Adrenal gland (tissue), 12 donors: ENCODE results near the gene FIS1. TPM values are rescaled to one million over a fixed set of nuclear protein-coding genes. Genes with fewer than 3 reads are reported as not detected.

Experiments used
- DNase-seq, 7 donors: peaks; one replicate each; pipeline ENCODE4 v3.0.0-alpha.2; 2019 to 2020
- H3K27ac ChIP-seq, 5 donors: fragments of 200-600 bp; sonication (generic) in 4 of 5; 1 replicate in 3 of 5; 2 replicates in 2 of 5; pipeline versions ENCODE4 v1.5.1 to v1.8.0; 2016 to 2020; ENCODE audit warnings: mild to moderate bottlenecking in 1 of 5
- H3K27me3 ChIP-seq: fragments of 200-600 bp; 2 replicates; pipeline ENCODE4 v1.8.0; 2021
- H3K36me3 ChIP-seq, 2 donors: fragments of 200-600 bp; replicated peaks in 1 of 2; 1 replicate in 1 of 2; 2 replicates in 1 of 2; pipeline versions ENCODE4 v1.5.1 to v1.8.0; 2018 to 2022
- H3K4me1 ChIP-seq, 2 donors: fragments of 200-600 bp; replicated peaks in 1 of 2; 1 replicate in 1 of 2; 2 replicates in 1 of 2; pipeline versions ENCODE4 v1.5.1 to v1.8.0; 2018 to 2021
- H3K4me3 ChIP-seq, 4 donors: fragments of 200-600 bp; sonication (generic) in 3 of 4; one replicate each; pipeline ENCODE4 v1.5.1; 2016 to 2018
- H3K9me3 ChIP-seq, 3 donors: fragments of 200-600 bp; sonication (generic) in 1 of 3; replicated peaks in 1 of 3; 1 replicate in 2 of 3; 2 replicates in 1 of 3; pipeline versions ENCODE4 v1.5.1 to v1.8.0; 2016 to 2021
- CTCF ChIP-seq, 6 experiments: fragments of 450-650 bp in 4 of 6; fragments of 200-600 bp in 2 of 6; sonication (generic) in 1 of 6; IDR thresholded peaks; 1 replicate in 5 of 6; 2 replicates in 1 of 6; pipeline versions ENCODE4 v1.5.1 to v1.8.0; 2016 to 2021; ENCODE audit warnings: antibody characterized with exemption in 6 of 6, mild to moderate bottlenecking in 2 of 6, moderate library complexity in 1 of 6
- POLR2A ChIP-seq, 2 donors: fragments of 450-650 bp; IDR thresholded peaks; one replicate each; pipeline ENCODE4 v1.6.1; 2017; ENCODE audit warnings: antibody characterized with exemption in 2 of 2, mild to moderate bottlenecking in 2 of 2, moderate library complexity in 1 of 2
- whole genome bisulfite sequencing, 4 donors: extraction: QIAGEN DNeasy Blood & Tissue Kit in 2 of 4; methylation state at CpG; one replicate each; pipeline versions ENCODE4 v1.1.5 to v1.1.7; 2013 to 2017; 5-methylcytosine and 5-hydroxymethylcytosine counted together
- intact Hi-C, 2 donors: fragments of 100-400 bp; cut with DNase I; formaldehyde crosslinking; loops; one replicate each; pipeline versions ENCODE4 v1.14.1 to v1.15.0; 2022 to 2023
- polyA plus RNA-seq, 3 donors: library from polyadenylated mRNA; stranded (reverse); fragments of 200-250 nt in 2 of 3; fragments of 350-450 nt in 1 of 3; fragmentation: Illumina TruSeq in 1 of 3; extraction: RNeasy Lipid Tissue Mini Kit (QIAGEN cat#74804) in 1 of 3; gene quantifications; one replicate each; pipeline ENCODE4 v1.2.3, GENCODE V29; 2013 to 2014
- total RNA-seq, 9 donors: library from RNA; depleted of rRNA in 4 of 9; stranded (reverse); fragments of >200 nt in 4 of 9; fragments of 120-200 nt in 1 of 9; fragmentation: NEBNext Ultra II Directional in 1 of 9; extraction: Animal tissue kit (Norgen Biotek cat#: 25700) in 1 of 9; gene quantifications; one replicate each; pipeline versions ENCODE4 v1.1.0 to v1.2.4, GENCODE V29; 2013 to 2023
- donor health status: healthy with polysubstance abuse.
- donor health status: Bipolar disorder and iron deficiency.
- donor health status: DM: yes; HTN: yes; CAD: no.
- donor health status: DM: no; HTN: no; CAD: no.
- donor health status: DM: no; HTN: no; CAD: no.
- donor health status: DM: yes; HTN: yes; CAD: no.

FIS1 gene
- total and polyA plus RNA-seq, 12 donors, result 158 to 439 (median 280) TPM

- Histone ChIP-seq H3K4me3 (no peak overlapping the region), H3K36me3 (peaks cover 0 to 44% of the 10 kb centered on the region in 2 donors), H3K9me3 (no peaks in the 10 kb centered on the region), H3K27ac (no peak overlapping the region), H3K4me1 (peaks cover 0 to 1% of the 10 kb centered on the region in 2 donors), H3K27me3 (no peaks in the 10 kb centered on the region)
- 94 to 98% (median 98%) methylated on average over 6 of the region's 6 CpGs for WGBS, 4 donors
- no peak for DNase-seq
- intact Hi-C loops, result no loop called here
- TF ChIP-seq CTCF (IDR thresholded peaks at IDR 0.05), result no peak
These were observed 19.2 kb downstream of the FIS1 start for GRCh38 chr7:101225650-101226049.

- Histone ChIP-seq H3K27me3 (no peaks in the 10 kb centered on the region), H3K27ac (no peak overlapping the region), H3K4me1 (peaks cover 0 to 22% of the 10 kb centered on the region in 2 donors), H3K9me3 (no peaks in the 10 kb centered on the region), H3K4me3 (no peak overlapping the region), H3K36me3 (peaks cover 0 to 43% of the 10 kb centered on the region in 2 donors)
- no peak for TF ChIP-seq CTCF (IDR thresholded peaks at IDR 0.05)
- TF ChIP-seq POLR2A (IDR thresholded peaks at IDR 0.05), result no peak
- no peak for DNase-seq
- 95 to 96% (median 96%) methylated on average over 9 to 15 of the region's 15 CpGs for WGBS, 4 donors
- intact Hi-C loops, result no loop called here
These were observed 21.4 kb downstream of the FIS1 start for GRCh38 chr7:101223528-101223927.

DNA sequence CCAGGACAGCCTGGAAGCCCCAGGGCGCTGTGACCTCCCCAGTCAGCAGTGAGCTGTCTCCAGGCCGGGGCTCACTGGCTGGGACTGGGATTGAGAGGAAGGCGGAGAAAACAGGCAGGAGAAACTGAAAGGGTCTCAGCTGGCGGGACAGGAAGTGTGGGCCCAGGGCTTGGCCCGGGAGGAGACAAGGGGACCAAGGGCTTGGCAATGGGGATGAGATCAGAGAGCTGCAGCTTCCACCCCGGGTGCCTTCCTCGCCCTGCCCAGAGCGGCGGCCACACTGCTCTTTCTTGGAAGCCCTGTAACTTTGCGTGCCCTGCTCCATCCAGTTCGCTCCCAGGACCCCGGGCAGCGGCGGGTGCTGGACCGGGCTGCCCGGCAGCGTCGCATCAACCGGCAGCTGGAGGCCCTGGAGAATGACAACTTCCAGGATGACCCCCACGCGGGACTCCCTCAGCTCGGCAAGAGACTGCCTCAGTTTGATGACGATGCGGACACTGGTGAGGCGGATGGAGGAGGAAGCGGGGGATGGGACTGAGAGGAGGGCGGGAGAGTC, 22.5 kb downstream of the FIS1 start:
- no peak for DNase-seq
- TF ChIP-seq CTCF (IDR thresholded peaks at IDR 0.05) (no peak), POLR2A (IDR thresholded peaks at IDR 0.05) (no peak)
- Histone ChIP-seq H3K4me3 (no peak overlapping the region), H3K4me1 (peaks cover 0 to 25% of the 10 kb centered on the region in 2 donors), H3K36me3 (peaks cover 0 to 36% of the 10 kb centered on the region in 2 donors), H3K27ac (no peak overlapping the region), H3K9me3 (no peaks in the 10 kb centered on the region), H3K27me3 (no peaks in the 10 kb centered on the region)
- intact Hi-C loops, result no loop called here
- 90 to 93% (median 92%) methylated on average over 13 to 27 of the region's 27 CpGs for WGBS, 4 donors

GRCh38 chr7:101220295-101220694, 24.6 kb downstream of the FIS1 start:
- TF ChIP-seq CTCF (IDR thresholded peaks at IDR 0.05) (no peak), POLR2A (IDR thresholded peaks at IDR 0.05) (no peak)
- Histone ChIP-seq H3K9me3 (no peaks in the 10 kb centered on the region), H3K4me1 (peaks cover 3 to 36% of the 10 kb centered on the region in 2 donors), H3K27me3 (no peaks in the 10 kb centered on the region), H3K4me3 (no peak overlapping the region), H3K27ac (no peak overlapping the region), H3K36me3 (peaks cover 0 to 32% of the 10 kb centered on the region in 2 donors)
- DNase-seq, result no peak
- intact Hi-C loops, result no loop called here
- WGBS, 4 donors, result 49 to 60% (median 53%) methylated on average over 2 to 5 of the region's 5 CpGs
